Liver (tissue), 9 donors: Measurements from ENCODE around the gene TTC3. TPM values are rescaled to one million over a fixed set of nuclear protein-coding genes. Genes with fewer than 3 reads are reported as not detected.

Experiments used
- DNase-seq: peaks from one replicate; pipeline ENCODE4 v3.0.0-alpha.2; 2017; ENCODE audit warnings: low spot score
- H3K27ac ChIP-seq, 2 donors: one replicate each; pipeline ENCODE4 v1.7.0; 2013; ENCODE audit warnings: inconsistent platforms in 2 of 2, low read length in 2 of 2, control low read depth in 1 of 2, low read depth in 1 of 2, mild to moderate bottlenecking in 1 of 2
- H3K27me3 ChIP-seq, 4 donors: one replicate each; pipeline versions ENCODE4 v1.6.1 to v1.7.0; 2013; ENCODE audit warnings: low read length in 3 of 4, inconsistent platforms in 1 of 4, mild to moderate bottlenecking in 1 of 4, moderate library complexity in 1 of 4; ENCODE audit not compliant: control insufficient read depth in 4 of 4, insufficient read depth in 4 of 4
- H3K36me3 ChIP-seq, 4 donors: one replicate each; pipeline versions ENCODE4 v1.6.1 to v1.7.0; 2013; ENCODE audit warnings: low read length in 3 of 4, mild to moderate bottlenecking in 3 of 4, low read depth in 1 of 4, moderate library complexity in 1 of 4; ENCODE audit not compliant: control insufficient read depth in 4 of 4, insufficient read depth in 3 of 4
- H3K4me1 ChIP-seq, 4 donors: one replicate each; pipeline versions ENCODE4 v1.6.1 to v1.7.0; 2013; ENCODE audit warnings: low read length in 3 of 4, mild to moderate bottlenecking in 3 of 4, moderate library complexity in 1 of 4; ENCODE audit not compliant: control insufficient read depth in 4 of 4, insufficient read depth in 4 of 4
- H3K4me3 ChIP-seq, 3 donors: one replicate each; pipeline versions ENCODE4 v1.6.1 to v1.7.0; 2013; ENCODE audit warnings: low read length in 3 of 3, control low read depth in 1 of 3, low read depth in 1 of 3, mild to moderate bottlenecking in 1 of 3
- H3K9ac ChIP-seq, 2 donors: one replicate each; pipeline ENCODE4 v1.7.0; 2013; ENCODE audit warnings: low read length in 2 of 2, mild to moderate bottlenecking in 2 of 2, moderate library complexity in 2 of 2, control low read depth in 1 of 2, low read depth in 1 of 2
- H3K9me3 ChIP-seq, 4 donors: one replicate each; pipeline versions ENCODE4 v1.6.1 to v1.7.0; 2013; ENCODE audit warnings: low read length in 3 of 4; ENCODE audit not compliant: control insufficient read depth in 4 of 4
- ATF3 ChIP-seq: IDR thresholded peaks from 2 replicates; pipeline ENCODE4 v1.6.1; 2016; ENCODE audit warnings: antibody characterized with exemption
- EGR1 ChIP-seq, 2 donors: IDR thresholded peaks; 2 replicates each; pipeline ENCODE4 v1.6.1; 2016 to 2018; ENCODE audit warnings: antibody characterized with exemption in 2 of 2, low read depth in 2 of 2
- FOXA1 ChIP-seq: IDR thresholded peaks from 2 replicates; pipeline ENCODE4 v1.6.1; 2016; ENCODE audit warnings: antibody characterized with exemption
- GABPA ChIP-seq, 2 donors: IDR thresholded peaks in 1 of 2; conservative IDR thresholded peaks in 1 of 2; 2 replicates each; pipeline ENCODE4 v1.6.1; 2016; ENCODE audit warnings: antibody characterized with exemption in 2 of 2, mild to moderate bottlenecking in 1 of 2, moderate library complexity in 1 of 2
- HNF4A ChIP-seq, 2 donors: conservative IDR thresholded peaks; 2 replicates each; pipeline ENCODE4 v1.6.1; 2016; ENCODE audit warnings: antibody characterized with exemption in 2 of 2, mild to moderate bottlenecking in 2 of 2
- HNF4G ChIP-seq: IDR thresholded peaks from 2 replicates; pipeline ENCODE4 v1.6.1; 2016; ENCODE audit warnings: antibody characterized with exemption
- MAX ChIP-seq: IDR thresholded peaks from 2 replicates; pipeline ENCODE4 v1.6.1; 2016; ENCODE audit warnings: antibody characterized with exemption
- NR2F2 ChIP-seq: IDR thresholded peaks from 2 replicates; pipeline ENCODE4 v1.6.1; 2016; ENCODE audit warnings: antibody characterized with exemption
- RAD21 ChIP-seq, 2 donors: IDR thresholded peaks; 2 replicates each; pipeline ENCODE4 v1.6.1; 2016; ENCODE audit warnings: antibody characterized with exemption in 2 of 2, mild to moderate bottlenecking in 2 of 2
- RXRA ChIP-seq, 2 donors: IDR thresholded peaks; 2 replicates each; pipeline ENCODE4 v1.6.1; 2017 to 2018; ENCODE audit warnings: antibody characterized with exemption in 2 of 2, mild to moderate bottlenecking in 1 of 2
- SP1 ChIP-seq: IDR thresholded peaks from 2 replicates; pipeline ENCODE4 v1.6.1; 2018; ENCODE audit warnings: antibody characterized with exemption, mild to moderate bottlenecking
- TAF1 ChIP-seq: conservative IDR thresholded peaks from 2 replicates; pipeline ENCODE4 v1.6.1; 2016; ENCODE audit warnings: antibody characterized with exemption, mild to moderate bottlenecking
- YY1 ChIP-seq: IDR thresholded peaks from 2 replicates; pipeline ENCODE4 v1.6.1; 2016; ENCODE audit warnings: antibody characterized with exemption, mild to moderate bottlenecking
- WGBS: extraction: QIAGEN DNeasy Blood & Tissue Kit; methylation state at CpG from one replicate; pipeline ENCODE4 v1.1.7; 2013; 5-methylcytosine and 5-hydroxymethylcytosine counted together
- polyA plus RNA-seq, 2 donors: library from polyadenylated mRNA; stranded (reverse) in 1 of 2; unstranded in 1 of 2; fragments of 200-250 nt in 1 of 2; fragments of >200 nt in 1 of 2; fragmentation: Nextera tagmentation in 1 of 2; extraction: Ambion mirVana in 1 of 2; gene quantifications; one replicate each; pipeline versions ENCODE4 v1.2.1 to v1.2.3, GENCODE V29; 2013 to 2015
- total RNA-seq, 2 donors: library from RNA; depleted of rRNA; stranded (reverse); fragments of >200 nt; gene quantifications; one replicate each; pipeline ENCODE4 v1.2.3, GENCODE V29; 2014
- TF ChIP-seq, protein P1 (sequence below): fragments of 150-350 bp; IDR thresholded peaks from 2 replicates; pipeline ENCODE4 v1.5.1; 2017; ENCODE audit warnings: improper control_type of control experiment, low read depth, low read length; ENCODE audit not compliant: missing input control
- TF ChIP-seq, protein P2 (sequence below): IDR thresholded peaks from 2 replicates; pipeline ENCODE4 v1.6.1; 2016; ENCODE audit warnings: antibody characterized with exemption
- TF ChIP-seq, protein P3 (sequence below): IDR thresholded peaks from 2 replicates; pipeline ENCODE4 v1.6.1; 2016; ENCODE audit warnings: antibody characterized with exemption, mild to moderate bottlenecking
- donor health status: healthy.
- donor health status: healthy.
- donor health status: healthy.
- donor health status: healthy.
- donor health status: healthy.

The TTC3 gene
- total and polyA plus RNA-seq, 4 donors = 27.2 to 96.1 (median 57.2) TPM

GRCh38 chr21:37231671-37232070 lies 158.6 kb downstream of the TTC3 start (continued):
- TF ChIP-seq, protein P1, sequence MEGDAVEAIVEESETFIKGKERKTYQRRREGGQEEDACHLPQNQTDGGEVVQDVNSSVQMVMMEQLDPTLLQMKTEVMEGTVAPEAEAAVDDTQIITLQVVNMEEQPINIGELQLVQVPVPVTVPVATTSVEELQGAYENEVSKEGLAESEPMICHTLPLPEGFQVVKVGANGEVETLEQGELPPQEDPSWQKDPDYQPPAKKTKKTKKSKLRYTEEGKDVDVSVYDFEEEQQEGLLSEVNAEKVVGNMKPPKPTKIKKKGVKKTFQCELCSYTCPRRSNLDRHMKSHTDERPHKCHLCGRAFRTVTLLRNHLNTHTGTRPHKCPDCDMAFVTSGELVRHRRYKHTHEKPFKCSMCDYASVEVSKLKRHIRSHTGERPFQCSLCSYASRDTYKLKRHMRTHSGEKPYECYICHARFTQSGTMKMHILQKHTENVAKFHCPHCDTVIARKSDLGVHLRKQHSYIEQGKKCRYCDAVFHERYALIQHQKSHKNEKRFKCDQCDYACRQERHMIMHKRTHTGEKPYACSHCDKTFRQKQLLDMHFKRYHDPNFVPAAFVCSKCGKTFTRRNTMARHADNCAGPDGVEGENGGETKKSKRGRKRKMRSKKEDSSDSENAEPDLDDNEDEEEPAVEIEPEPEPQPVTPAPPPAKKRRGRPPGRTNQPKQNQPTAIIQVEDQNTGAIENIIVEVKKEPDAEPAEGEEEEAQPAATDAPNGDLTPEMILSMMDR = no peak
- TF ChIP-seq FOXA1 = no peak
- TF ChIP-seq YY1 = no peak

DNA sequence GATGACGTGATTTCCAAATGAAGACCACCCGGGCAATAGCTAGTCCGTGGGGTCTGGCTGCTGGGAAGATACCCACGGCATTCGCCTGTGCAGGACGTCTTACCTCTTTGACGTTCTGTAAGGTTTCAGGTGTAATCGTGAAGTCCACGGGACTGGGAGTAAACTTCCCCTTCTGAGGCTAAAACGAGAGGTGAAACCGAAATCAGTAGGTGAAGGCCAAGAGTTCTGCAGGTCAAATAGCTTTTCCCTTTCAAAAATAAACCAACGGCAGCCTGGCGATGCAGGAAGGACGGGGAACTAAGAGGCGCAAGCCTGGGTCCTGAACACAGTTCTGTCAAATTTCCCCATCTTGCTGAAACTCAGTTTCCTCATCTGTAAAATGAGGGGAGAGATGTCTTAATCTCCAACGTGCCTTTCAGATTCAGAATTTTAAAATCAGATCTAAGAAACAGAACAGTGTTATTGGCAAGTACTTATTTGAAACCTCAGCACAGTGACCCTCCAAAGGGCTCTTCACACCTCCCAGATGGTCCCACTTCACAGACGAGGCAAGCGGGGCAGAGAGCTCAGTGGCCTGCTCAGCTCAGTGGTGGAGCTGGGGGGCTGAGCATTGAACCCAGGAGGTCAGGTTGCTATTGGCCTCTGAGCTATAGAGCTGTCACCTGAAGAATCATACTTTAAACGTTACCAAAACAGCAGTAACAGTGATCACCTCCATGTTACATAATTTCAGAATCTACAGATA lies 159.4 kb downstream of the TTC3 start:
- Histone ChIP-seq H3K4me1 (no peaks in the 10 kb centered on the region), H3K9me3 (no peaks in the 10 kb centered on the region), H3K27ac (no peak overlapping the region), H3K27me3 (no peaks in the 10 kb centered on the region), H3K4me3 (no peak overlapping the region), H3K36me3 (peaks cover 3 to 34% (median 24%) of the 10 kb centered on the region in 4 donors), H3K9ac (no peak overlapping the region)
- 94% methylated on average over 19 of the region's 19 CpGs for WGBS
- TF ChIP-seq HNF4G (no peak), GABPA (IDR thresholded peaks at IDR 0.05 in 1 of 2, conservative IDR thresholded peaks at IDR 0.05 in 1 of 2) (no peak), SP1 (no peak), MAX (no peak), HNF4A (conservative IDR thresholded peaks at IDR 0.05) (no peak), RAD21 (IDR thresholded peaks at IDR 0.05) (no peak), YY1 (no peak), ATF3 (no peak), NR2F2 (no peak), RXRA (IDR thresholded peaks at IDR 0.05) (no peak), TAF1 (no peak), EGR1 (IDR thresholded peaks at IDR 0.05; ENCODE audit: low read depth in 2 of 2) (no peak)
- TF ChIP-seq, protein P1 = no peak
- TF ChIP-seq, protein P2, sequence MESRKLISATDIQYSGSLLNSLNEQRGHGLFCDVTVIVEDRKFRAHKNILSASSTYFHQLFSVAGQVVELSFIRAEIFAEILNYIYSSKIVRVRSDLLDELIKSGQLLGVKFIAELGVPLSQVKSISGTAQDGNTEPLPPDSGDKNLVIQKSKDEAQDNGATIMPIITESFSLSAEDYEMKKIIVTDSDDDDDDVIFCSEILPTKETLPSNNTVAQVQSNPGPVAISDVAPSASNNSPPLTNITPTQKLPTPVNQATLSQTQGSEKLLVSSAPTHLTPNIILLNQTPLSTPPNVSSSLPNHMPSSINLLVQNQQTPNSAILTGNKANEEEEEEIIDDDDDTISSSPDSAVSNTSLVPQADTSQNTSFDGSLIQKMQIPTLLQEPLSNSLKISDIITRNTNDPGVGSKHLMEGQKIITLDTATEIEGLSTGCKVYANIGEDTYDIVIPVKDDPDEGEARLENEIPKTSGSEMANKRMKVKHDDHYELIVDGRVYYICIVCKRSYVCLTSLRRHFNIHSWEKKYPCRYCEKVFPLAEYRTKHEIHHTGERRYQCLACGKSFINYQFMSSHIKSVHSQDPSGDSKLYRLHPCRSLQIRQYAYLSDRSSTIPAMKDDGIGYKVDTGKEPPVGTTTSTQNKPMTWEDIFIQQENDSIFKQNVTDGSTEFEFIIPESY = no peak
- TF ChIP-seq, protein P3, sequence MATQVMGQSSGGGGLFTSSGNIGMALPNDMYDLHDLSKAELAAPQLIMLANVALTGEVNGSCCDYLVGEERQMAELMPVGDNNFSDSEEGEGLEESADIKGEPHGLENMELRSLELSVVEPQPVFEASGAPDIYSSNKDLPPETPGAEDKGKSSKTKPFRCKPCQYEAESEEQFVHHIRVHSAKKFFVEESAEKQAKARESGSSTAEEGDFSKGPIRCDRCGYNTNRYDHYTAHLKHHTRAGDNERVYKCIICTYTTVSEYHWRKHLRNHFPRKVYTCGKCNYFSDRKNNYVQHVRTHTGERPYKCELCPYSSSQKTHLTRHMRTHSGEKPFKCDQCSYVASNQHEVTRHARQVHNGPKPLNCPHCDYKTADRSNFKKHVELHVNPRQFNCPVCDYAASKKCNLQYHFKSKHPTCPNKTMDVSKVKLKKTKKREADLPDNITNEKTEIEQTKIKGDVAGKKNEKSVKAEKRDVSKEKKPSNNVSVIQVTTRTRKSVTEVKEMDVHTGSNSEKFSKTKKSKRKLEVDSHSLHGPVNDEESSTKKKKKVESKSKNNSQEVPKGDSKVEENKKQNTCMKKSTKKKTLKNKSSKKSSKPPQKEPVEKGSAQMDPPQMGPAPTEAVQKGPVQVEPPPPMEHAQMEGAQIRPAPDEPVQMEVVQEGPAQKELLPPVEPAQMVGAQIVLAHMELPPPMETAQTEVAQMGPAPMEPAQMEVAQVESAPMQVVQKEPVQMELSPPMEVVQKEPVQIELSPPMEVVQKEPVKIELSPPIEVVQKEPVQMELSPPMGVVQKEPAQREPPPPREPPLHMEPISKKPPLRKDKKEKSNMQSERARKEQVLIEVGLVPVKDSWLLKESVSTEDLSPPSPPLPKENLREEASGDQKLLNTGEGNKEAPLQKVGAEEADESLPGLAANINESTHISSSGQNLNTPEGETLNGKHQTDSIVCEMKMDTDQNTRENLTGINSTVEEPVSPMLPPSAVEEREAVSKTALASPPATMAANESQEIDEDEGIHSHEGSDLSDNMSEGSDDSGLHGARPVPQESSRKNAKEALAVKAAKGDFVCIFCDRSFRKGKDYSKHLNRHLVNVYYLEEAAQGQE = no peak
- DNase-seq = no peak
